ENCODE results near the gene CNGA1.

The CNGA1 gene

DNA sequence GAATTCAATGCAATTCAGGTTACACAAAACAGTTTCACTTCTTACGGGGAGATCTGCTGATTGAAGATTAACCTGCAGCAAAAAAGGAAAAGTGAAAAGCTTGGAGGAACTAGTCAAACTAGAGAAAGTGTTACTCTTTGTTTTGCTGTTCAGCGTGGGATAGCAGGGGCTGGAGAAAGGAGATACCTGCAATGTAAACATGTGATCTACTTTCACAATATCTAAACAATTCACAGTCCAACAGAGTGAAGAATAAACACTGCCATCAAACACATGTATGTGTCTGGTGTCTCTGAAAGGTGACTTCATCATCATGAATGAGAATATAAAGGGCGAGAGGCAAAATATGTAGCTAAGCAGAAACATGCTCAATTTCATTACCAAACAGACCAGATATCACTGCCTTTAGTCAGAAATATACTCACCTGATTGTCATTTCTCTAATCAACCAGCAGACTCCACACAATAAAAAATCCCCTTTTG is 26.5 kb upstream of the CNGA1 start:
- no peak overlapping the region for H3K9ac ChIP-seq (ENCODE audit: low read length)
- peaks cover 6% of the 10 kb centered on the region for H3K4me1 ChIP-seq (ENCODE audit: control insufficient read depth, insufficient read depth, low read length)
- no peak for DNase-seq (ENCODE audit: low read depth)
- H3K9me3 ChIP-seq (ENCODE audit: control insufficient read depth, low read length), result no peaks in the 10 kb centered on the region
- peaks cover 23% of the 10 kb centered on the region for H3K27me3 ChIP-seq (replicated peaks; ENCODE audit: control insufficient read depth, insufficient read depth, low read length)
- H3K36me3 ChIP-seq (ENCODE audit: control insufficient read depth, insufficient read depth, low read length, severe bottlenecking), result no peaks in the 10 kb centered on the region
- H3K4me3 ChIP-seq (ENCODE audit: low read length), result no peak overlapping the region

DNA sequence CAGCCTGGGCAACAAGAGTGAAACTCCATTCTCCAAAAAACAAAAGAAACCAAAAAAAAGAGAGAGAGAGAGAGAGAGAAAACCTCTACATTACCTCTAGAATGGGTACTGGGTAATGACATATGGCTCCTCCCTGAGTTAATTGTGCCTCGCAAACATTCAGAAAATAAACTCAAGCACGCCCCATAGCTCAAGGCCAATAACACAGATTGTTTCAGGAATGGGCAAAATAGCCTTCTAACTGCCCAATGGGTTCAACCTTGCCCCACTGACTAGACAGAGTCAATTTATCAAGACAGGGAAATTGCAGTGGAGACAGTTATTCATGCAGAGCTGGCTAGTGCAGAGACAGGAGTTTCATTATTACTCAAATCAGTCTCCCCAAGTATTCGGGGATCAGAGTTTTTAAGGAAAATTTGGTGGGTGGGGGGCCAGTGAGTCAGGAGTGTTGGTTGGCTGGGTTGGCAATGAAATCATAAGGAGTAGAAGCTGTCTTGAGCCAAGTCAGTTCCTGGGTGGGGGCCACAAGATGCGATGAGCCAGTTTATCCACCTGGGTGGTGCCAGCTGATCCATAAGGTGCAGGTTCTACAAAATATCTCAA is 25.2 kb upstream of the CNGA1 start:
- no peak for DNase-seq (ENCODE audit: low read depth)
- no peak overlapping the region for H3K9ac ChIP-seq (ENCODE audit: low read length)
- no peak overlapping the region for H3K4me3 ChIP-seq (ENCODE audit: low read length)
- H3K27me3 ChIP-seq (replicated peaks; ENCODE audit: control insufficient read depth, insufficient read depth, low read length), result peaks cover 19% of the 10 kb centered on the region
- no peaks in the 10 kb centered on the region for H3K9me3 ChIP-seq (ENCODE audit: control insufficient read depth, low read length)
- H3K4me1 ChIP-seq (ENCODE audit: control insufficient read depth, insufficient read depth, low read length), result no peaks in the 10 kb centered on the region
- no peaks in the 10 kb centered on the region for H3K36me3 ChIP-seq (ENCODE audit: control insufficient read depth, insufficient read depth, low read length, severe bottlenecking)

DNA sequence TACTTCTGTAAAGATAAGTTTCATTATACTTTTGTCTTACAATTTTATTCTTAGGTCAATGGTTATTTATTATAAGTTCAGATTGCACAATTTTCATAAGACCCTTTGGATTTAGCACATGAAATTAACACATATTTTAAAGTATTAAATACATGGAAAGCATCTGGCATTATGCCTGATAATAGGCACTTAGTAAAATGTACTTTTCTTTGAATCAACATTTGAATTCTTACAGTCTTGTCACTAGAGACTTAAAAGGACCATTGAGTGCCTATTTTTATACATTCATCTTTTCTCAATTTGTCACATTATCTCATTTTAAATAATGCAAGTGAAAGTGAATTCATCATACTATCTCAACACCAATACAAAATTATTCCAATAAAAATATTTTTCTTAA is 23.1 kb upstream of the CNGA1 start:
- H3K9me3 ChIP-seq (ENCODE audit: control insufficient read depth, low read length), result no peaks in the 10 kb centered on the region
- no peaks in the 10 kb centered on the region for H3K4me1 ChIP-seq (ENCODE audit: control insufficient read depth, insufficient read depth, low read length)
- DNase-seq (ENCODE audit: low read depth), result no peak
- peaks cover 4% of the 10 kb centered on the region for H3K27me3 ChIP-seq (replicated peaks; ENCODE audit: control insufficient read depth, insufficient read depth, low read length)
- no peak overlapping the region for H3K9ac ChIP-seq (ENCODE audit: low read length)
- H3K4me3 ChIP-seq (ENCODE audit: low read length), result no peak overlapping the region
- H3K36me3 ChIP-seq (ENCODE audit: control insufficient read depth, insufficient read depth, low read length, severe bottlenecking), result no peaks in the 10 kb centered on the region

DNA sequence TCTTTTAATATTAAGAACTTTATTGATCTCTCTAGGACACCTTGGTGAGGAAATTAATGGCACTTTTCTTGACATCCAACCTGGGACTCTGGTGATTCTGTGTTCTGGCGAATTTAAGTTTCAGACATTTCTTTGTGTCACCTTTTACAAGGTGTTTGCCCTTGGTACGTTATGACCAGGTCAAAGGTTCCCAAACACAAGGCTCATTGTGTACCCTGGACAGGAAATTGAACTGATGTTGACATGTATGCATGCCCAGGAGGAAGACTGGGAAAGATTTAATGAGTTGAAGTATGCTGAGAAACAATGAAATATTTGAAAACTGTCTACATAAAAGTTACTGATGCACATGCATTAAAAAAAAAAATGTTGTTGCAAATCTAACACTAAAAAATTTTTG is 22.2 kb upstream of the CNGA1 start:
- DNase-seq (ENCODE audit: low read depth), result no peak
- Histone ChIP-seq H3K9me3 (ENCODE audit: control insufficient read depth, low read length) (no peaks in the 10 kb centered on the region), H3K4me1 (ENCODE audit: control insufficient read depth, insufficient read depth, low read length) (no peaks in the 10 kb centered on the region), H3K4me3 (ENCODE audit: low read length) (no peak overlapping the region), H3K36me3 (ENCODE audit: control insufficient read depth, insufficient read depth, low read length, severe bottlenecking) (no peaks in the 10 kb centered on the region), H3K9ac (ENCODE audit: low read length) (no peak overlapping the region), H3K27me3 (replicated peaks; ENCODE audit: control insufficient read depth, insufficient read depth, low read length) (peaks cover 3% of the 10 kb centered on the region)

DNA sequence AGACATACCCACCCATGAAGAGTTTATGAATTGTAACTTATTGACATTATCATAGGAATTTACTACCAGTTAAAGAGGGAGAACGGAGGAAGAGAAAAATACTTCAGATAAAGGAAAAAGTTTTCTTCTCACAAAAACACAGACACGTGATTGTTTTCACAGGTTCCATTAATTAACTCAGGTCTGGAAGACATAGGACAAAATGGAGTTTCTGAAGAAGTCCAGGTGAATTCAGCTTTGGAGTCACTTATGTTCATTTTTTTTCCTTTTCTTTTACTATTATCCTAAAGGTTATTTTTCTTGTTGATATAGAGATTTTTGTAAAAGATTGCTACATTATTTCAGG is 20.6 kb upstream of the CNGA1 start:
- H3K9ac ChIP-seq (ENCODE audit: low read length), result no peak overlapping the region
- no peak overlapping the region for H3K4me3 ChIP-seq (ENCODE audit: low read length)
- no peak for DNase-seq (ENCODE audit: low read depth)
- no peaks in the 10 kb centered on the region for H3K27me3 ChIP-seq (replicated peaks; ENCODE audit: control insufficient read depth, insufficient read depth, low read length)
- H3K9me3 ChIP-seq (ENCODE audit: control insufficient read depth, low read length), result no peaks in the 10 kb centered on the region
- H3K4me1 ChIP-seq (ENCODE audit: control insufficient read depth, insufficient read depth, low read length), result peaks cover 11% of the 10 kb centered on the region
- no peaks in the 10 kb centered on the region for H3K36me3 ChIP-seq (ENCODE audit: control insufficient read depth, insufficient read depth, low read length, severe bottlenecking)

DNA sequence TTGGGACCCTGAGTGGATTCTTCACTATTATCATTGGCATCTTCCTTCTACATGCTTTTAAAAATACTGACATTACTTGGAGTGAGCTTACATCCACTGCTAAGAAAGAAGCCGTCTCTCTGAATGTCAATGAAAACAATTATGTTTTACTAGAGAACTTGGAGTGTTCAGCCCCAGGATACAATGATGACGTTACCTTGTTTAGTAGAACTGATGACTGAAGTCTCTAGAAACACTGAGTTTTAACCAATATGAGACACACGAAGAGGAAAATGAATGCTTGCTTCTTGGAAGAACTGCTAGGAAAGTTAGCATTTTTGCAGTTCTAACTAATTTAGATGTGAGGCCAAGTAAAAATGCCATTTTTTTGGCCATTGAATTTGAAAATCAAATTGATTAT is 19.5 kb upstream of the CNGA1 start:
- peaks cover 16% of the 10 kb centered on the region for H3K4me1 ChIP-seq (ENCODE audit: control insufficient read depth, insufficient read depth, low read length)
- no peaks in the 10 kb centered on the region for H3K9me3 ChIP-seq (ENCODE audit: control insufficient read depth, low read length)
- no peak overlapping the region for H3K9ac ChIP-seq (ENCODE audit: low read length)
- no peaks in the 10 kb centered on the region for H3K36me3 ChIP-seq (ENCODE audit: control insufficient read depth, insufficient read depth, low read length, severe bottlenecking)
- H3K4me3 ChIP-seq (ENCODE audit: low read length), result no peak overlapping the region
- no peaks in the 10 kb centered on the region for H3K27me3 ChIP-seq (replicated peaks; ENCODE audit: control insufficient read depth, insufficient read depth, low read length)
- no peak for DNase-seq (ENCODE audit: low read depth)

DNA sequence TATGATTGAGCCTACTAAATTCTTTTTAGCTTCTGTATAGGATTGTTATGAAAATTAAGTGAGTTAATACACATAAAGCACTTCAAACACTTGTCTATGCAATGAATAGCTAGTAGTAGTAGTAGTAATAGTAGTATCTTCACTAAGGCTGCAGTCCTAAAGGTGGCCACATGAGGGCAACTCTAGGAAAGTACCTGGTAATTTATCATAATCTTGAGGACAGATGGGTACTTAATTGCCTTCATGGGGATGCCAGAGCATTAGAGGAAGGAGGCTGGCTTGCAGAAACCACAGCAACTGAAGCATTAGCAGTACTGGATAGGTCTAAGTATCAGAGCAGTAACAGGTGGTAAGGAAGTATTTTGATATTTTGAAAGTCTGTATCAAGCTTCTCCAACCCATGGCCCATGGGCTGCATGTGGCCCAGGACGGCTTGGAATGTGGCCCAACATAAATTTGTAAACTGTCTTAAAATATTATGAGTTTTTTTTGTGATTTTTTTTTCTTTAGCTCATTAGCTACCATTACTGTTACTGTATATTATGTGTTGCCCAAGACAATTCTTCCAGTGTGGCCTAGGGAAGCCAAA is 17.4 kb upstream of the CNGA1 start:
- Histone ChIP-seq H3K4me3 (ENCODE audit: low read length) (no peak overlapping the region), H3K27me3 (replicated peaks; ENCODE audit: control insufficient read depth, insufficient read depth, low read length) (no peaks in the 10 kb centered on the region), H3K36me3 (ENCODE audit: control insufficient read depth, insufficient read depth, low read length, severe bottlenecking) (no peaks in the 10 kb centered on the region), H3K9me3 (ENCODE audit: control insufficient read depth, low read length) (no peaks in the 10 kb centered on the region), H3K4me1 (ENCODE audit: control insufficient read depth, insufficient read depth, low read length) (peaks cover 21% of the 10 kb centered on the region), H3K9ac (ENCODE audit: low read length) (no peak overlapping the region)
- peak; percentile 44 for DNase-seq (ENCODE audit: low read depth)

DNA sequence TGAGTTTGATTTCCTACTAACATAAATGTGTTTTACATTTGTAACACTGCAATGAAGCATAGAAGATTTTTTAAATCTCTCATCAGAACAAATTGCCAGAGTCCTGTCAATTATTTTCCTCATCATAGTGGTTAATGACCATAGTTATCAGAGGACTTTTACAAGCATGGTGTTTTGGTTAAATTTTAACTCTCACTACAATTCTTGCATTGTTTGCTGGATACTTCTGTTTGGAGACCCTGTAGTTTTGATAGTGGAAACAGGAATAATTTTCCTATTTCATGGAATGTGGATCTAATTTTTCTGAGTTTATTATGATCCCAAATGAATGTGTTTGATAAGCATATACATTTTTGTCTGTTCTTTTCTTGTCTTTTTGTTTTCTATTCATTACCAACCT is 16.9 kb upstream of the CNGA1 start:
- Histone ChIP-seq H3K9ac (ENCODE audit: low read length) (no peak overlapping the region), H3K27me3 (replicated peaks; ENCODE audit: control insufficient read depth, insufficient read depth, low read length) (no peaks in the 10 kb centered on the region), H3K36me3 (ENCODE audit: control insufficient read depth, insufficient read depth, low read length, severe bottlenecking) (no peaks in the 10 kb centered on the region), H3K4me1 (ENCODE audit: control insufficient read depth, insufficient read depth, low read length) (peaks cover 21% of the 10 kb centered on the region), H3K4me3 (ENCODE audit: low read length) (no peak overlapping the region), H3K9me3 (ENCODE audit: control insufficient read depth, low read length) (no peaks in the 10 kb centered on the region)
- no peak for DNase-seq (ENCODE audit: low read depth)

DNA sequence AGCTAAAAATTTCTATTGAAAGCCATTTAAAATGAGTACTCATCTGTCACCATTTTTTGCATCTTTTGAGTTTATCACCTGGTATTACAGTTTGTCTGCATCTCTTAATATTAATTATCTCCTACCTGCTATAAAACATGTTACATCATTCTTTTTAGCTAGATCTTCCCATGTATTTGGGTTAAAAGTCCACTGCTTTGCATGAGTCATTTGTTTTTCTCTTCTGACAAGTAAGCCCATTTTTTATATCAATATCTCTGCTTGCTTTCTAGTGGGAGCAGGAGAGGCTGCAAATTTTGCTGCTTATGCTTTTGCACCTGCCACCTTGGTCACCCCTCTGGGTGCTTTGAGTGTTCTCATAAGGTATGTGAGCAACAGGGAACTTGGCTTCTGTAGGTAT is 16.2 kb upstream of the CNGA1 start:
- no peaks in the 10 kb centered on the region for H3K36me3 ChIP-seq (ENCODE audit: control insufficient read depth, insufficient read depth, low read length, severe bottlenecking)
- peak overlapping the region; percentile 49 for H3K4me3 ChIP-seq (ENCODE audit: low read length)
- H3K4me1 ChIP-seq (ENCODE audit: control insufficient read depth, insufficient read depth, low read length), result peaks cover 21% of the 10 kb centered on the region
- H3K9me3 ChIP-seq (ENCODE audit: control insufficient read depth, low read length), result no peaks in the 10 kb centered on the region
- H3K27me3 ChIP-seq (replicated peaks; ENCODE audit: control insufficient read depth, insufficient read depth, low read length), result no peaks in the 10 kb centered on the region
- no peak overlapping the region for H3K9ac ChIP-seq (ENCODE audit: low read length)
- no peak for DNase-seq (ENCODE audit: low read depth)

DNA sequence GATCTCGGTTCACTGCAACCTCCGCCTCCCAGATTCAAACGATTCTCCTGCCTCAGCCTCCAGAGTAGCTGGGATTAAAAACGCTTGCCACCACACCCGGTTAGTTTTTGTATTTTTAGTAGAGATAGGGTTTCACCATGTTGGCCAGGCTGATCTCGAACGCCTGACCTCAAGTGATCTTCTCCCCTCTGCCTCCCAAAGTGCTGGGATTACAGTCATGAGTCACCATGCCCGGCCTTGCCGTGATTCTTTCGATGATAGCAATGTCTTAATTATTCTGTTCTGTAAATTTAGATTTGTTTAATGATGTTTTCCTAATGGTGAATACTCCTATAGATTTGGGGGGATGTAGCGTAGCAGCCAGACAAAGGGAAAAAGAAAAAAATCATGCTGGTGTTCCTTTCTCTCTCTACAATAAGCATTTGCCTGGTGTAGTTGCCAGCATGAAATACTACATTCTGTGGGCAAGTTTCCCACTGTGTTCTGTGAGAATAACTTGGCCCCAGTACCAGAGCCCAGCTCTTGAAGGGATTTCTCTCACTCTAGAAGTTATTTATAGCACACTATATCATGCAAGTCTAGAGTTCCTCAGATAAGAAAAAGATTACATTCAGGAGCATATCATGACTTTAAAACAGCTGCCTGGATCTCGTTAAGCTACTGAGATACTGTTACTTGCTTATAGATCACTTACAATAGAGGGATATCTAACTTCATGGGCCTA is 15.5 kb upstream of the CNGA1 start:
- H3K4me3 ChIP-seq (ENCODE audit: low read length), result peak overlapping the region; percentile 49
- peaks cover 21% of the 10 kb centered on the region for H3K4me1 ChIP-seq (ENCODE audit: control insufficient read depth, insufficient read depth, low read length)

DNA sequence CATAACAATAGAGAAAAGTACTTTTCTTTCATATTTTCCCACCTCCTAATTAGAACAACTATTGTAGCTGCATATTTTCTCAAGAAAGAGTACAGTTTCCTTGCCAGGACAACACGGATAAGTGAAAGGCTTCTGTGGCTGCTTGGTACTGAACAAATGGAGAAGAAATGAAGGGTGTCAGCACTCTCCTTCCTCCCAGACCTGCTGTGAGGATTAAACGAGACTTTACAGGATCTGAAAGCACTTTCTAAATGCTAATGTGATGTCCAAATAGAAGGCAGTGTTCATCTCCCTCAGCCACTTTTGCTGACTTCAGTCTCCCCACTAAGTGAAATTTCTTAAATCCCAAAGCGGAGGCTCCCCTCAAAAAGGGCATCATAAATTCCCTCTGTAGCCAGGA is 14.0 kb upstream of the CNGA1 start:
- Histone ChIP-seq H3K4me1 (ENCODE audit: control insufficient read depth, insufficient read depth, low read length) (peaks cover 21% of the 10 kb centered on the region), H3K27me3 (replicated peaks; ENCODE audit: control insufficient read depth, insufficient read depth, low read length) (no peaks in the 10 kb centered on the region), H3K9ac (ENCODE audit: low read length) (no peak overlapping the region), H3K36me3 (ENCODE audit: control insufficient read depth, insufficient read depth, low read length, severe bottlenecking) (no peaks in the 10 kb centered on the region), H3K4me3 (ENCODE audit: low read length) (no peak overlapping the region), H3K9me3 (ENCODE audit: control insufficient read depth, low read length) (no peaks in the 10 kb centered on the region)
- peak; percentile 11 for DNase-seq (ENCODE audit: low read depth)

More for the DNA sequence above, 15.5 kb upstream of the CNGA1 start:
- DNase-seq (ENCODE audit: low read depth), result peak; percentile 74
- H3K27me3 ChIP-seq (replicated peaks; ENCODE audit: control insufficient read depth, insufficient read depth, low read length), result no peaks in the 10 kb centered on the region
- no peak overlapping the region for H3K9ac ChIP-seq (ENCODE audit: low read length)
- H3K9me3 ChIP-seq (ENCODE audit: control insufficient read depth, low read length), result no peaks in the 10 kb centered on the region
- H3K36me3 ChIP-seq (ENCODE audit: control insufficient read depth, insufficient read depth, low read length, severe bottlenecking), result no peaks in the 10 kb centered on the region

Measured in adipocyte (in vitro differentiated cells).